Tibial nerve (tissue), 4 donors: Measurements from ENCODE around the gene AURKB. TPM values are rescaled to one million over a fixed set of nuclear protein-coding genes. Genes with fewer than 3 reads are reported as not detected.
"Not testable (repeated sequence)": the region's sequence is repeated elsewhere in the genome, so short reads cannot be mapped to it uniquely, and the experiment has no call there.

Experiments used
- DNase-seq, 2 donors: peaks; one replicate each; pipeline ENCODE4 v3.0.0-alpha.2; 2019; ENCODE audit warnings: low spot score in 2 of 2
- H3K27ac ChIP-seq, 4 donors: fragments of 200-600 bp; sonication (generic) in 3 of 4; one replicate each; pipeline ENCODE4 v1.5.1; 2017 to 2019; ENCODE audit warnings: mild to moderate bottlenecking in 1 of 4
- H3K27me3 ChIP-seq, 2 donors: fragments of 200-600 bp; sonication (generic) in 1 of 2; one replicate each; pipeline versions ENCODE4 v1.5.1 to v1.6.0; 2017 to 2019
- H3K36me3 ChIP-seq, 3 donors: fragments of 200-600 bp; sonication (generic); one replicate each; pipeline ENCODE4 v1.5.1; 2018 to 2019
- H3K4me1 ChIP-seq, 4 donors: fragments of 200-600 bp; sonication (generic) in 3 of 4; one replicate each; pipeline ENCODE4 v1.5.1; 2017 to 2019
- H3K4me3 ChIP-seq, 4 donors: fragments of 200-600 bp; sonication (generic) in 3 of 4; one replicate each; pipeline ENCODE4 v1.5.1; 2017 to 2019; ENCODE audit warnings: mild to moderate bottlenecking in 1 of 4, moderate library complexity in 1 of 4
- H3K9me3 ChIP-seq, 4 donors: fragments of 200-600 bp; sonication (generic) in 3 of 4; one replicate each; pipeline ENCODE4 v1.5.1; 2017 to 2019
- CTCF ChIP-seq, 5 experiments: fragments of 200-600 bp in 3 of 5; fragments of 450-650 bp in 2 of 5; sonication (generic) in 3 of 5; IDR thresholded peaks; one replicate each; pipeline ENCODE4 v1.5.1; 2016 to 2019; ENCODE audit warnings: antibody characterized with exemption in 5 of 5, mild to moderate bottlenecking in 3 of 5, moderate library complexity in 2 of 5
- EP300 ChIP-seq, 2 donors: sonication (generic); formaldehyde crosslinking; IDR thresholded peaks; one replicate each; pipeline ENCODE4 v1.6.1; 2017; ENCODE audit warnings: antibody characterized with exemption in 2 of 2, mild to moderate bottlenecking in 1 of 2
- POLR2A ChIP-seq, 2 donors: fragments of 450-650 bp; IDR thresholded peaks; one replicate each; pipeline ENCODE4 v1.6.1; 2017; ENCODE audit warnings: antibody characterized with exemption in 2 of 2, mild to moderate bottlenecking in 2 of 2, moderate library complexity in 2 of 2
- WGBS, 2 donors: methylation state at CpG; one replicate each; pipeline ENCODE4 v1.1.5; 2018; 5-methylcytosine and 5-hydroxymethylcytosine counted together
- total RNA-seq, 4 donors: library from RNA; depleted of rRNA; stranded (reverse); fragments of >200 nt; gene quantifications; one replicate each; pipeline ENCODE4 v1.1.0, GENCODE V29; 2016

AURKB gene
- total RNA-seq, 4 donors from 2014 or later: 31.2 to 78.1 (median 39.6) TPM

GRCh38 chr17:8254881-8255280 lies 44.5 kb upstream of the AURKB start:
- H3K36me3 ChIP-seq: peaks cover 0 to 62% (median 5%) of the 10 kb centered on the region in 3 donors
- 94 to 96% methylated on average over 11 of the region's 11 CpGs for WGBS, 2 donors
- no peaks in the 10 kb centered on the region for H3K27me3 ChIP-seq
- H3K4me1 ChIP-seq: peaks cover 0 to 4% (median 2%) of the 10 kb centered on the region in 4 donors
- no peak overlapping the region for H3K4me3 ChIP-seq
- no peak overlapping the region for H3K27ac ChIP-seq
- no peak for TF ChIP-seq POLR2A (IDR thresholded peaks at IDR 0.05)
- TF ChIP-seq EP300 (IDR thresholded peaks at IDR 0.05): no peak
- TF ChIP-seq CTCF (IDR thresholded peaks at IDR 0.05): no peak
- H3K9me3 ChIP-seq: no peaks in the 10 kb centered on the region
- DNase-seq: no peak

- Histone ChIP-seq H3K27ac (no peak overlapping the region), H3K9me3 (no peaks in the 10 kb centered on the region), H3K27me3 (no peaks in the 10 kb centered on the region), H3K4me1 (peaks cover 0 to 10% (median 8%) of the 10 kb centered on the region in 4 donors), H3K4me3 (no peak overlapping the region), H3K36me3 (peaks cover 0 to 51% (median 5%) of the 10 kb centered on the region in 3 donors)
- TF ChIP-seq POLR2A (IDR thresholded peaks at IDR 0.05) (no peak), CTCF (IDR thresholded peaks at IDR 0.05) (no peak), EP300 (IDR thresholded peaks at IDR 0.05) (no peak)
- DNase-seq: no peak
- WGBS, 2 donors: 73 to 93% methylated on average over 8 of the region's 8 CpGs
Observed at GRCh38 chr17:8253801-8254200, 43.4 kb upstream of the AURKB start.

DNA sequence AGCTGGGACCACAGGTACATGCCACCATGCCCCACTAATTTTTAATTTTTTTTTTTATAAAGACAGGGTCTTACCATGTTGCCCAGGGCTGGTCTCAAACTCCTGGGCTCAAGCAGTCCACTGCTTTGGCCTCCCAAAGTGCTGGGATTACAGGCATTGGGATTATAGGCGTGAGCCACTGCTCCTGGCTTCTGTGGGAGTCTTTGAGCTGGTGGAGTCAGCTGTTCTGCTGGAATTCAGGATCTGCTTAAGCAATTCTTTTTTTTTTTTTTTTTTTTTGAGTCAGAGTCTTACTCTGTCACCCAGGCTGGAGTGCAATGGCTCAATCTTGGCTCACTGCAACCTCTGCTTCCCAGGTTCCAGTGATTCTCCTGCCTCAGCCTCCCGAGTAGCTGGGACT lies 41.0 kb upstream of the AURKB start:
- Histone ChIP-seq H3K4me1 (peaks cover 0 to 17% (median 10%) of the 10 kb centered on the region in 4 donors), H3K36me3 (peaks cover 0 to 27% (median 5%) of the 10 kb centered on the region in 3 donors)
- H3K9me3 ChIP-seq, DNase-seq, H3K27ac ChIP-seq, H3K27me3 ChIP-seq, H3K4me3 ChIP-seq: not testable (repeated sequence)
- WGBS, 2 donors: 76 to 82% methylated on average over 2 of the region's 2 CpGs

DNA sequence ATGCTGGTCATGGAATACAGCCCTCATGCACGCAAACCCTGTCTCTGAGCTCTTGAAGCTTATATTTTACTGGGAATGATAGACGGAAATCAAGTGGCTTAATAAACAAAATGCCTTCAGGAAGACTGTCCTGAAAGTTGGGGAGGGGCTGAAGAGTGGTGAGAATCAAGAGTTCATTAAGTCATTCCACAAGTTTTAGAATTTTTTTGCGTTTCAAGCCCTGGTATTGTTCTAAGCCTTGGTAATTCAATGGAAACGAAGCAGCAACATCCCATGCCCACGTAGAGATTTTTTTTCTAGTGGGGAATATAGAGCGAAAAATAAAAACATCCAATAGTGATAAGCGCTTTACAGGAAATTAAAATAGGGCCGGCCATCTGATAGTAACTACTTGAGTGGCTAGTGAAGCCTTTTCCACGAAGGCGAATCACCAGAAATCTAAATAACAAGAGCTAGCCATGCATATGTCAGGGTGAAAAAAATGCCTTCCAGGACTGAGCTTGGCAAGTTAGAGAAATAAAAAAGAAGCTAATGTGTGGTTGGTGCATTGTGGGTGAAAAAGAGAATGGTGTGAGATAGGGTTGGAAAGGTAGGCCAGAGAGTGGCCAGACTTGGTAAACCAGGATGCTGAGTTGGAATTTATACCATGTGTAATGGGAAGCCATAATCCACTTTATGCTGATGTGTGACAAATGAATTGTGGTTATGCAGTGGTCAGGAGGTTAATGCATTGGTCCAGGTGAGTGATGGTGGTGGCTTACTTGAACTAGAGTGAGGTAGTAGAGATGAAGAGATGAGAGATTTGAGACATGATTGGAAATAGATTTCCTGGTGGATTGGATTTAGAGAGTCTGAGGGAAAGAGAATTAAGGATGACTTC lies 39.5 kb upstream of the AURKB start:
- 13% methylated on average over 10 of the region's 10 CpGs for WGBS, 2 donors
- Histone ChIP-seq H3K36me3 (peaks cover 0 to 23% (median 0%) of the 10 kb centered on the region in 3 donors), H3K9me3 (no peaks in the 10 kb centered on the region), H3K27me3 (no peaks in the 10 kb centered on the region), H3K4me1 (peaks cover 0 to 20% (median 10%) of the 10 kb centered on the region in 4 donors), H3K4me3 (peak overlapping the region; percentile 59 to 93 (median 83)), H3K27ac (peak overlapping the region; percentile 97 to 99 (median 98))
- no peak for TF ChIP-seq EP300 (IDR thresholded peaks at IDR 0.05)
- TF ChIP-seq CTCF (IDR thresholded peaks at IDR 0.05): no peak
- no peak for TF ChIP-seq POLR2A (IDR thresholded peaks at IDR 0.05)
- DNase-seq: no peak

GRCh38 chr17:8248751-8249607 lies 38.6 kb upstream of the AURKB start, which contains the start of gene PFAS:
Gene PFAS, plus strand, starts transcription at chr17:8249289. Its CDS starts 4,649 bp downstream, at chr17:8253938.
- Histone ChIP-seq H3K27ac (peak within 1 kb of the TSS; percentile 97 to 99 (median 98)), H3K9me3 (no peaks in the 10 kb centered on the region), H3K27me3 (no peaks in the 10 kb centered on the region), H3K36me3 (peaks cover 0 to 19% (median 0%) of the 10 kb centered on the region in 3 donors), H3K4me3 (peak within 1 kb of the TSS; percentile 59 to 93 (median 83)), H3K4me1 (peaks cover 0 to 20% (median 10%) of the 10 kb centered on the region in 4 donors)
- WGBS, 2 donors: 0 to 1% methylated on average over 37 to 58 of the region's 58 CpGs
- TF ChIP-seq CTCF (IDR thresholded peaks at IDR 0.05): no peak
- peak; percentile 86 to 92 for TF ChIP-seq EP300 (IDR thresholded peaks at IDR 0.05)
- TF ChIP-seq POLR2A (IDR thresholded peaks at IDR 0.05): peak in 1 of 2 donors; percentile 75
- DNase-seq: peak; percentile 97
